GM12801 (cell line): ENCODE measurements around the gene CLVS2.

ENCODE experiments used
- TF ChIP-seq, protein P1 (sequence below): IDR thresholded peaks from one replicate; pipeline ENCODE4 v1.5.1; 2011; ENCODE audit warnings: control low read depth; ENCODE audit not compliant: insufficient read length; ENCODE audit errors: extremely low read depth

The CLVS2 gene, protein sequence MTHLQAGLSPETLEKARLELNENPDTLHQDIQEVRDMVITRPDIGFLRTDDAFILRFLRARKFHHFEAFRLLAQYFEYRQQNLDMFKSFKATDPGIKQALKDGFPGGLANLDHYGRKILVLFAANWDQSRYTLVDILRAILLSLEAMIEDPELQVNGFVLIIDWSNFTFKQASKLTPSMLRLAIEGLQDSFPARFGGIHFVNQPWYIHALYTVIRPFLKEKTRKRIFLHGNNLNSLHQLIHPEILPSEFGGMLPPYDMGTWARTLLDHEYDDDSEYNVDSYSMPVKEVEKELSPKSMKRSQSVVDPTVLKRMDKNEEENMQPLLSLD

DNA sequence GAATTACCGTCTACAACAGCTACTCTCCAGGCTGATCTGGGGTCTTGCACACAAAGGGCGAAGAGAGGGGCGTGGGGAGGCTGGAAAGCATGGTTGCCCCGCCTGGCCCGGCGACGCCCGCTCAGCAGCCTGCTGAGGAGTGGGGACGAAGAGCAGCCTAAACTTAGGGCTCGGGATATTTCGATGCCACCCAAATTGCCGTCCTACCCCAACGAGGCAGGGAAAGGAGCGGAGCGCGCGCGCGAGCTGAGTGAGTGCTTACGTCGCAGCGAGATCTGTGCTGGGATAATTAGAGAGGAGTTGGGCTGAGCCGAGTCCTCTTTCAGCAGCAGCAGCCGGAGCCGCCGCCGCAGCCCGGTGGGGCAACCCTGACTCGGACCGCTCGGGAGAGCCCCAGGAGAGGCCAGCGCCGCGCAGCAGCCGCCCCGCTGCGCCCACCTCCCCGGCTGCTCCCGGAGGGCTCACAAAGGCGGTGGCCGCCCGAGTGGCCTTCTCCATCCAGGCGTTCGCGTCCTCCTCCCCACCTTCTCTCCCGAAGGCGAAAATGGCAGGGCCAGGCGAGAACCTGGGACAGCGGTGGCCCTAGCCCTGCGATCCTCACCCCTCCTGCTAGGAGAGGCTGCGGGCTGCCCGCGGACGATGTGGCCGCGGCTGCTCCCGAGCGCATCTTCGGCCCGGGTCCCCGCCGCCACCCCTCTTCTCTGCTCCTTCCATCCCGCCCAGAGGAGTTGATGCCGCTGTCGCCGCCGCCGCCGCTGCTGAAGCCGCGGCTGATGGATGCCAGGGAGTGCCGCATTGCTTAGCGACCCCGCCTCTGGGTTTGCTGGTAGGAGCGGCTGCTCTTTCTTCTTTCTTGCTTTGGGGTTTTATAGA, at the start of gene CLVS2:
Gene CLVS2 (plus strand): TSS at position 315 of the 873 bp plus-strand sequence. CDS start 1,543 bp downstream, outside the sequence.
- TF ChIP-seq, protein P1, sequence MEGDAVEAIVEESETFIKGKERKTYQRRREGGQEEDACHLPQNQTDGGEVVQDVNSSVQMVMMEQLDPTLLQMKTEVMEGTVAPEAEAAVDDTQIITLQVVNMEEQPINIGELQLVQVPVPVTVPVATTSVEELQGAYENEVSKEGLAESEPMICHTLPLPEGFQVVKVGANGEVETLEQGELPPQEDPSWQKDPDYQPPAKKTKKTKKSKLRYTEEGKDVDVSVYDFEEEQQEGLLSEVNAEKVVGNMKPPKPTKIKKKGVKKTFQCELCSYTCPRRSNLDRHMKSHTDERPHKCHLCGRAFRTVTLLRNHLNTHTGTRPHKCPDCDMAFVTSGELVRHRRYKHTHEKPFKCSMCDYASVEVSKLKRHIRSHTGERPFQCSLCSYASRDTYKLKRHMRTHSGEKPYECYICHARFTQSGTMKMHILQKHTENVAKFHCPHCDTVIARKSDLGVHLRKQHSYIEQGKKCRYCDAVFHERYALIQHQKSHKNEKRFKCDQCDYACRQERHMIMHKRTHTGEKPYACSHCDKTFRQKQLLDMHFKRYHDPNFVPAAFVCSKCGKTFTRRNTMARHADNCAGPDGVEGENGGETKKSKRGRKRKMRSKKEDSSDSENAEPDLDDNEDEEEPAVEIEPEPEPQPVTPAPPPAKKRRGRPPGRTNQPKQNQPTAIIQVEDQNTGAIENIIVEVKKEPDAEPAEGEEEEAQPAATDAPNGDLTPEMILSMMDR, result no peak

DNA sequence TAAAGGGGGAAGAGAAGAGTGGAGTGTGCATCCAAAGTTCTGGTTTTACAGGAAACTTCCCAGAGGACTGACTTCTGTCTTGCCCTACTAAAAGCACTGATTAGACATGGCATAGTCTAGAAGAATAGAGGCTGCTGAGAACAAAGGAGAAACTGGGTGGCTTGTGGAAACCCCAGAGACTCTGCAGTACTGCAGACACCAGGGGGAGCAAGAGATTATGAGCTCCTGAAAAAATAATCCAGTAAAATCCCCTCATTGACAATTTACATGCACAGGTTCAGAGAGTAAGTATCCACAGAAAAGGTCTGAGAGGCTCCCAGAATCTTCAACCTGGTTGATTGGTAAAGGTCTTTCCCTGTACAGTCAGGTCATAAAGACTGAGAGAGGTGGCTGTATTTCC, 48.7 kb upstream of the CLVS2 start:
- TF ChIP-seq, protein P1, result no peak

DNA sequence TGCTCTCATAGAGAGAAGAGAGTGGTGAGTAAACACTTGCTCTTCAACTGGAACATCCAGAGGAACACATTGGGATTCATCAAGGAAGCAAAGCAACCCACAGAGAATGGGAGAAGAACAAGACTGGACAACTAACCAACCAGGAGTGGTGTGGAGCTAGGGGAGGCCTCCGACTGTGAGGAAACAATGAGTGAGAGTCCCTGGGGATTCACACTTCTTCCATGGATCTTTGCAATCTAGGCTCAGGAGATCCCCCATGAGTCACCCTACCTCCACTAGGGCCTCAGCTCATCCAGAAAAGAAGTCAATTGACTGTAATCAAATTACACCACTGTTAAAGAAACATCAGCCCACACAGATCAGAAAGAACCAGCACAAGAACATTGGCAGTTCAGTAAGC, 42.3 kb upstream of the CLVS2 start:
- TF ChIP-seq, protein P1, result no peak

DNA sequence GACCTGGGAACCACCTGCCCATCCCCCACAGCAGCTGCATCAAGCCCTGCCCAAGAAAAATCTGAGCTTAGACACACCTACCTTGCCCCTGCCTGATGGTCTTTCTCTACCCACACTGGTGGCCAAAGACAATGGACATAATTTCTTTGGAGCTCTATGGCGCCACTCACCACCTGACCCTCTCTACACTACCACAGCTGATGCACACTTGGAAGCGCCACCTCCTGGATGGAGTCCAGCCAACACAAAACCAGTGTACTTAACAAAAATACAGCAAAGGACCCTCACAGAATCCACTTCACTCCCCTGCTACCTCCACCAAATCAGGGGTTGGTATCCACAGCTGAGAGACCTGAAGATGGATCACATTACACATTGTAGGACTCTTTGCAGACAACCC, 39.7 kb upstream of the CLVS2 start:
- TF ChIP-seq, protein P1, result no peak

DNA sequence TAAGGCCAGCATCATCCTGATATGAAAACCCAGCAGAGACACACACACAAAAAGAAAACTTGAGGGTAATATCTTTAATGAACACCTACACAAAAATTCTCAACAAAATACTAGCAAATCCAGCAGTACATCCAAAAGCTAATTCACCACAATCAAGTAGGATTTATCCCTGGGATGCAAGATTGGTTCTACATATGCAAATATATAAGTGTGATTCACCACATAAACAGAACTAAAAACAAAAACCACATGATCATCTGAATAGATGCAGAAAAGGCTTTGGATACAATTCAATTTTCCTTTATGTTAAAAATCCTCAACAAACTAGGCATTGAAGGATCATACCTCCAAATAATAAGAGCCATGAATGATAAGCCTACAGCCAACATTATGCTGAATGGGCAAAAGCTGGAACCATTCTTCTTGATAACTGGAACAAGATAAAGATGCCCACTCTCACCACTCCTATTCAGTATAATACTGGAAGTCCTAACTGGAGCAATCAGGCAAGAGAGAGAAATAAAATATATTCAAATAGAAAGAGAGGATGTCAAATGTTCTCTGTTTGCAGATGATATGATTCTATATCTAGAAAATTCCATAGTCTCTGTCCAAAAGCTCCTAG, 33.9 kb upstream of the CLVS2 start:
- TF ChIP-seq, protein P1, result no peak

DNA sequence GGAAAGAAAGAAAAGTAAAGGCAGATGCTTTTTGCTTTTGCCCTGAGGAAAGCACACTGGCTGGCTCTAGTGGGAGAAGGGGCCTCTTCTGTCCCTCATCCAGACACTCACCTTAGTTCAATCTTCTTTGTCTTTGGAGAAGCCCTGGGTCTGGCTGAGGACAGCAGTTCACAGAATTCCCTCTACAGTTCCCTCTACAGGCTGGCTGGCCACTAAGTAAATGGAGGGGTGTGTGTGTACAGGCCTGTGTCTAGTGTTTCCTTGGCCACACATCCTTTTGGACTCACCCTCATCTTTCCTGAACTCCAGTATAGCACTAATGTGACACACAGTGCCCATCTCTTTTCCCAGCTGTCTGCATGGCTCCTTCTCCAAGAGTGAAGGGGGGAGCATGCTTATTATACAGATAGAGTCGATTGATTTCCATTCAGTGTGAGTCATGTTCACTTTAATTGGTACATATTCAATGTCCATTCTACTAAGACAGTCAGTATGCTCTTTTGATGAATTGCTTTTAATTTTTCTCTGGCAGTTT, 26.0 kb upstream of the CLVS2 start:
- TF ChIP-seq, protein P1, result no peak

DNA sequence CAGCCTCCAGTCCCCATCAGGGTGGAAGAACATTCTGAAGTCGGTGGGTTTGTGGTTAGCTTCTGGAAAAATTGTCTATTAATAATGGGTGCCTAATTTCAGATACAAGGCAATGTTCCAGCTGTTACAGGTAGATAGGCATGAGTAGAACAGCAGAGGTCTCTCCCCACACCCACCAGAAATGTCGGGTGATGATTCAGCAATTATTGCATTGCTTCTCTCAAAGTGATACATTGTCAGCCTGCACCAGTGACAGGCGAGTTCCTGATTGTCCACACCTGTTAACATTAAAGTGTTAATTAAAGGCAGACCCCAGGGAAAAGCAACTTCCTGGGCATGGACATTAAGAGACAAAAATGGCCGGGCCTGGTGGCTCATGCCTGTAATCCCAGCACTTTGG, 18.9 kb upstream of the CLVS2 start:
- TF ChIP-seq, protein P1, result no peak
